Right kidney (tissue), 1 donor: ENCODE results near the gene CDKN2D.
"Not testable (repeated sequence)": the region's sequence is repeated elsewhere in the genome, so short reads cannot be mapped to it uniquely, and the experiment has no call there.

Experiments used
- DNase-seq: peaks from one replicate; pipeline ENCODE4 v3.0.0-alpha.2; 2016

Gene CDKN2D

GRCh38 chr19:10553087-10553667 is 15.6 kb downstream of the CDKN2D start:
- DNase-seq: no peak

GRCh38 chr19:10552510-10553053 is 16.2 kb downstream of the CDKN2D start:
- DNase-seq: no peak

GRCh38 chr19:10551698-10552301 is 17.0 kb downstream of the CDKN2D start:
- DNase-seq: no peak

GRCh38 chr19:10551006-10551405 is 17.8 kb downstream of the CDKN2D start:
- not testable (repeated sequence) for DNase-seq

GRCh38 chr19:10550336-10550735 is 18.4 kb downstream of the CDKN2D start:
- DNase-seq: no peak

- DNase-seq: no peak
Measured at GRCh38 chr19:10549733-10550132, 19.0 kb downstream of the CDKN2D start.

GRCh38 chr19:10548746-10549276 is 20.0 kb downstream of the CDKN2D start:
- DNase-seq: no peak

- DNase-seq: no peak
Measured at GRCh38 chr19:10546817-10547216, 22.0 kb downstream of the CDKN2D start.

GRCh38 chr19:10544753-10545251 is 24.0 kb downstream of the CDKN2D start:
- no peak for DNase-seq

GRCh38 chr19:10544242-10544752 is 24.5 kb downstream of the CDKN2D start:
- peak; percentile 21 for DNase-seq

- DNase-seq: peak; percentile 88
Measured at GRCh38 chr19:10543420-10544241, 25.1 kb downstream of the CDKN2D start, which contains the start of gene ATG4D. Gene ATG4D (plus strand): TSS chr19:10543904. CDS start chr19:10544091, 187 bp downstream.

GRCh38 chr19:10543059-10543419 is 25.7 kb downstream of the CDKN2D start:
- DNase-seq: no peak

GRCh38 chr19:10539016-10539415 is 29.8 kb downstream of the CDKN2D start:
- DNase-seq: not testable (repeated sequence)

GRCh38 chr19:10538204-10538983 is 30.4 kb downstream of the CDKN2D start:
- DNase-seq: no peak

GRCh38 chr19:10537668-10538067 is 31.1 kb downstream of the CDKN2D start:
- no peak for DNase-seq

- DNase-seq: no peak
Measured at GRCh38 chr19:10535613-10536012, 33.2 kb downstream of the CDKN2D start.

- no peak for DNase-seq
Measured at GRCh38 chr19:10533646-10534386, 35.0 kb downstream of the CDKN2D start.

GRCh38 chr19:10532457-10532856 is 36.3 kb downstream of the CDKN2D start:
- DNase-seq: no peak

- DNase-seq: not testable (repeated sequence)
Measured at GRCh38 chr19:10526887-10527286, 41.9 kb downstream of the CDKN2D start.

GRCh38 chr19:10525636-10526035 is 43.1 kb downstream of the CDKN2D start:
- DNase-seq: no peak

GRCh38 chr19:10523135-10523636 is 45.6 kb downstream of the CDKN2D start:
- no peak for DNase-seq
